ENCODE data around the gene ATP9B. TPM values are rescaled to one million over a fixed set of nuclear protein-coding genes. Genes with fewer than 3 reads are reported as not detected.

The ATP9B gene
- total RNA-seq, 1 experiment from 2014 or later = 20.9 TPM

- Histone ChIP-seq H4K91ac (ENCODE audit: insufficient read length, low read depth, low read length) (no peak overlapping the region), H4K5ac (ENCODE audit: insufficient read length, low read depth, low read length) (no peak overlapping the region), H3K4me2 (ENCODE audit: insufficient read depth, insufficient read length, low read length) (no peak overlapping the region), H2BK20ac (ENCODE audit: low read depth, low read length, poor library complexity, severe bottlenecking) (no peak overlapping the region), H3K14ac (ENCODE audit: insufficient read depth, low read length) (no peak overlapping the region), H3K9ac (ENCODE audit: extremely low read depth, insufficient read length, low read length) (no peak overlapping the region), H3K23ac (ENCODE audit: insufficient read length, low read depth, low read length) (no peak overlapping the region), H3K27me3 (ENCODE audit: insufficient read depth, low read length) (no peaks in the 10 kb centered on the region), H3T11ph (ENCODE audit: low read length) (no peak overlapping the region), H2BK120ac (ENCODE audit: low read depth, low read length, poor library complexity, severe bottlenecking) (no peak overlapping the region), H3K27ac (ENCODE audit: insufficient read length, low read depth, low read length) (no peak overlapping the region), H3K79me1 (ENCODE audit: insufficient read depth, low read depth, low read length, poor library complexity, severe bottlenecking) (no peaks in the 10 kb centered on the region), H2BK12ac (ENCODE audit: insufficient read length, low read depth, low read length) (no peak overlapping the region), H3K56ac (ENCODE audit: insufficient read length, low read depth, low read length) (no peak overlapping the region), H3K18ac (ENCODE audit: insufficient read length, low read depth, low read length) (no peak overlapping the region), H3K79me2 (ENCODE audit: insufficient read depth, low read length) (no peaks in the 10 kb centered on the region), H2BK15ac (ENCODE audit: low read depth, low read length) (no peak overlapping the region), H2BK5ac (ENCODE audit: insufficient read length, low read length) (no peak overlapping the region), H2AFZ (ENCODE audit: low read length) (no peak overlapping the region), H3K4ac (ENCODE audit: low read depth, low read length) (no peak overlapping the region), H2AK5ac (ENCODE audit: insufficient read length, low read length) (no peak overlapping the region), H4K8ac (replicated peaks; ENCODE audit: insufficient read length, low read depth, low read length) (no peak overlapping the region), H3K23me2 (ENCODE audit: insufficient read length, low read depth, low read length, poor library complexity, severe bottlenecking) (no peaks in the 10 kb centered on the region), H3K9me3 (ENCODE audit: control insufficient read depth, low read depth, low read length) (no peaks in the 10 kb centered on the region), H4K20me1 (ENCODE audit: control insufficient read depth, insufficient read depth, insufficient read length) (no peaks in the 10 kb centered on the region), H3K4me1 (ENCODE audit: insufficient read depth, low read length) (no peaks in the 10 kb centered on the region)
- H3K27me3 Mint-ChIP-seq (ENCODE audit: low read depth) = no peaks in the 10 kb centered on the region
- no peak for DNase-seq
- H3K4me3 Mint-ChIP-seq = no peak overlapping the region
- no CpG with 5 or more reads among the region's 6 CpGs for WGBS (ENCODE audit: extremely low coverage, insufficient read length, low lambda C conversion rate)
- peaks cover 0 to 11% (median 0%) of the 10 kb centered on the region in 3 experiments; a peak in 3 of 7 replicates for H3K36me3 Mint-ChIP-seq (ENCODE audit: insufficient read depth in 1 of 3, low read depth in 3 of 3)
- no peaks in the 10 kb centered on the region for H3K9me3 Mint-ChIP-seq
- TF ChIP-seq, protein P1, sequence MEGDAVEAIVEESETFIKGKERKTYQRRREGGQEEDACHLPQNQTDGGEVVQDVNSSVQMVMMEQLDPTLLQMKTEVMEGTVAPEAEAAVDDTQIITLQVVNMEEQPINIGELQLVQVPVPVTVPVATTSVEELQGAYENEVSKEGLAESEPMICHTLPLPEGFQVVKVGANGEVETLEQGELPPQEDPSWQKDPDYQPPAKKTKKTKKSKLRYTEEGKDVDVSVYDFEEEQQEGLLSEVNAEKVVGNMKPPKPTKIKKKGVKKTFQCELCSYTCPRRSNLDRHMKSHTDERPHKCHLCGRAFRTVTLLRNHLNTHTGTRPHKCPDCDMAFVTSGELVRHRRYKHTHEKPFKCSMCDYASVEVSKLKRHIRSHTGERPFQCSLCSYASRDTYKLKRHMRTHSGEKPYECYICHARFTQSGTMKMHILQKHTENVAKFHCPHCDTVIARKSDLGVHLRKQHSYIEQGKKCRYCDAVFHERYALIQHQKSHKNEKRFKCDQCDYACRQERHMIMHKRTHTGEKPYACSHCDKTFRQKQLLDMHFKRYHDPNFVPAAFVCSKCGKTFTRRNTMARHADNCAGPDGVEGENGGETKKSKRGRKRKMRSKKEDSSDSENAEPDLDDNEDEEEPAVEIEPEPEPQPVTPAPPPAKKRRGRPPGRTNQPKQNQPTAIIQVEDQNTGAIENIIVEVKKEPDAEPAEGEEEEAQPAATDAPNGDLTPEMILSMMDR (conservative IDR thresholded peaks at IDR 0.05) = no peak
- no peak overlapping the region; a peak in 1 of 7 replicates for H3K27ac Mint-ChIP-seq
- 0 out of 4 replicates have a peak, but pooled peaks cover 0 to 3% of the 10 kb centered on the region in 2 experiments for H3K4me1 Mint-ChIP-seq
Measured at GRCh38 chr18:79229431-79229830, 160.2 kb downstream of the ATP9B start.
